HG03432 (cell line): ENCODE data around the gene TNIP3.

Source experiments
- ATAC-seq: cut with Tn5 transposase; IDR thresholded peaks from one replicate; pipeline ENCODE4 v1.9.1; 2021; ENCODE audit warnings: mild to moderate bottlenecking, moderate library complexity; ENCODE audit not compliant: unreplicated experiment

Gene TNIP3

DNA sequence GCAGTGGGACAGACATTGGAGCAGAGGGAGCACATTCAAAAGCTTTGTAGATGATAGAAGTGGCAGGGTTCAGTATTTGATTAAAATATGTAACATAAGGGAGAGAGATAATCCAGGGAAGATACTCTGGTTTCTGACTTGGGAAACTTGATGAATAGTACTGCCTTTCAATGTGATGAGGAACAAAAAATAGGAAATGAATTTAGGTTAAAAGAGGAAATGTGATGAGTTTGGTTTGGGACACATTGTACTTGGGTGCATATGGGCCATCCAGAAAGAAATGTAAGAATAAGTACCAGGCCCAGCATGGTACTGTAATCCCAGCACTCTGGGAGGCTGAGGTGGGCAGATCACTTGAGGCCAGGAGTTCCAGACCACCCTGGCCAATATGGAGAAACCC lies 70.9 kb downstream of the TNIP3 start:
- no peak for ATAC-seq

DNA sequence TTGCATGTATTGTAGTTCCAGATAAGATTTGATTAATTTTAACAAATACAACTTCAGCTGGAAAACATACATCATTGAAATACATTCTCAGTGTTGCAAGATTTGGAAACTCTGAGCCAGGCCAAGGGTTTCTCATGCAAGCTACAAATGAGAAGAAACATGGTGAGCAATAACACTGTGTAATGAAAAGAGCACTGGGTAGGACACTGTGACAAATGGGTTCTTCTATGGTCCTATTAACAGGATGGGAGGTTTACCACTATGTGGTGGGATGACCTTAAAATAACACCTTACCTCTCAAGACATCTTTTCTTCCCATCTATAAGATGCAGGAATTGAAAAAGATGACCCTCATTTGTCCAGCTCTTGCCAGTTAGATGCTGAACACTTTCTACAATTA lies 72.2 kb downstream of the TNIP3 start:
- no peak for ATAC-seq

DNA sequence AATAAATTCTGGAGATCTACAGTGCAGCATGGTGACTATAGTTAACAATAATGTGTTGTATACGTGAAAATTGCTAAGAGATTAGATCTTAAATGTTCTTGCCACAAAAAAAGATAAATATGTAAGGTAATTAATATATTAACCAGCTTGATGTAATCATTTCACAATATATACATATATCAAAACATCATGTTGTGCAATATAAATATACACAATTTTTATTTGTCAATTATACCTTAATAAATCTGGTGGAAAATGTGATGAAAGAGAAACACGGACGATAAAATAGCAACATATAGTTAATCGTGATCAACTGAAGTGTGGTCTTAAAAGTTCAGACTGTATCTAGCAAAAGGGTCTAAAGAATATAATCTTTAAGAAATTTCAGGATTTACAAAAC lies 75.3 kb downstream of the TNIP3 start:
- ATAC-seq, result no peak
